GM21737 (cell line): ENCODE measurements around the gene MDC1.
"Not testable (repeated sequence)": the region's sequence is repeated elsewhere in the genome, so short reads cannot be mapped to it uniquely, and the experiment has no call there.

ENCODE experiments used
- ATAC-seq: cut with Tn5 transposase; IDR thresholded peaks from one replicate; pipeline ENCODE4 v1.9.1; 2021; ENCODE audit warnings: mild to moderate bottlenecking, moderate library complexity; ENCODE audit not compliant: unreplicated experiment

The MDC1 gene

DNA sequence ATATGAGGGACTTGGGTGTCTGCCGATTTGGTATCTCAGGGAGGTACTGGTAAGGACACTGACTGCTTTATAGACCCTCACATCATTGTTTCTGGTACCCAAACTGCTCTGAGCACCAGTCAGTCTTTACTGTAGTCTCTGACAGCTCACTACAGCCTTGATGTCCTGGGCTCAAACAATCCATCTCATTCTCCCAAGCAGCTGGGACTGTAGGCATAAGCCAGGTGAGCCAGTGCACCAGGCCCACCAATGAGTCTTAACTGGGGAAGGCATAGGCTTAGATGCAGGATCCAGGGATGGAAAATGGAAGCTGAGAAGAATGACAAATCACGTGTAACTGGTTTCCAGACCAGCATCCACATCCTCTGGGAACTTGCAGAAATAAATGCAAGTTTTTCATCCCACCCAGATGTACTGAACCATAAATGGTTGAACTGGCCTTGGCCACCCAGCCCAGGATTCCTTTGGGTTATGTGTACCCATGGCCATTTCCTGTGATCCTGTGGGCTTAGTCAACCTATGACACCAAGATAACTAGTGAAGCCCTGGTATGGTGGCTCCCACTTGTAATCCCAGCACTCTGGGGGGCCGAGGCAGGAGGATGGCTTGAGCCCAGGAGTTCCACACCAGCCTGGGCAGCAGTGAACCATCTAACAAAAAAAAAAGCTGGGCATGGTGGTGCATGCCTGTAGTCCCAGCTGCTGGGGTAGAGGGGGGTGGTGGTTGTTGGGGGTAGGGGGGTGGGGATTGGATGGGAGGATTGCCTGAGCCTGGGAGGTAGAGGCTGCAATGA lies 8.8 kb upstream of the MDC1 start:
- no peak for ATAC-seq

GRCh38 chr6:30724906-30725667 lies 8.0 kb upstream of the MDC1 start:
- no peak for ATAC-seq

GRCh38 chr6:30723843-30724741 lies 7.0 kb upstream of the MDC1 start:
- ATAC-seq, result not testable (repeated sequence)

DNA sequence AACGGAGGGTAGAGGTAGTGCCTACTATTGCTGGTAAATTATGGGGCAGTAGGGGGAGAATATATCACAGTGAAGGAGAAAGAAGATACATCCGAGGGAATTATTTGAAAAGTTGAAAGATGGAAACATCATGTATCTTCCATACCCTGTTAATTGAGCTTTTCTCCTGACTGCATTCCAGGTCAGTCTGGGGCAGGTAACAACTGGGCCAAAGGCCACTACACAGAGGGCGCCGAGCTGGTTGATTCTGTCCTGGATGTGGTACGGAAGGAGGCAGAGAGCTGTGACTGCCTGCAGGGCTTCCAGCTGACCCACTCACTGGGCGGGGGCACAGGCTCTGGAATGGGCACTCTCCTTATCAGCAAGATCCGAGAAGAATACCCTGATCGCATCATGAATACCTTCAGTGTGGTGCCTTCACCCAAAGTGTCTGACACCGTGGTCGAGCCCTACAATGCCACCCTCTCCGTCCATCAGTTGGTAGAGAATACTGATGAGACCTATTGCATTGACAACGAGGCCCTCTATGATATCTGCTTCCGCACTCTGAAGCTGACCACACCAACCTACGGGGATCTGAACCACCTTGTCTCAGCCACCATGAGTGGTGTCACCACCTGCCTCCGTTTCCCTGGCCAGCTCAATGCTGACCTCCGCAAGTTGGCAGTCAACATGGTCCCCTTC lies 6.2 kb upstream of the MDC1 start:
- not testable (repeated sequence) for ATAC-seq

DNA sequence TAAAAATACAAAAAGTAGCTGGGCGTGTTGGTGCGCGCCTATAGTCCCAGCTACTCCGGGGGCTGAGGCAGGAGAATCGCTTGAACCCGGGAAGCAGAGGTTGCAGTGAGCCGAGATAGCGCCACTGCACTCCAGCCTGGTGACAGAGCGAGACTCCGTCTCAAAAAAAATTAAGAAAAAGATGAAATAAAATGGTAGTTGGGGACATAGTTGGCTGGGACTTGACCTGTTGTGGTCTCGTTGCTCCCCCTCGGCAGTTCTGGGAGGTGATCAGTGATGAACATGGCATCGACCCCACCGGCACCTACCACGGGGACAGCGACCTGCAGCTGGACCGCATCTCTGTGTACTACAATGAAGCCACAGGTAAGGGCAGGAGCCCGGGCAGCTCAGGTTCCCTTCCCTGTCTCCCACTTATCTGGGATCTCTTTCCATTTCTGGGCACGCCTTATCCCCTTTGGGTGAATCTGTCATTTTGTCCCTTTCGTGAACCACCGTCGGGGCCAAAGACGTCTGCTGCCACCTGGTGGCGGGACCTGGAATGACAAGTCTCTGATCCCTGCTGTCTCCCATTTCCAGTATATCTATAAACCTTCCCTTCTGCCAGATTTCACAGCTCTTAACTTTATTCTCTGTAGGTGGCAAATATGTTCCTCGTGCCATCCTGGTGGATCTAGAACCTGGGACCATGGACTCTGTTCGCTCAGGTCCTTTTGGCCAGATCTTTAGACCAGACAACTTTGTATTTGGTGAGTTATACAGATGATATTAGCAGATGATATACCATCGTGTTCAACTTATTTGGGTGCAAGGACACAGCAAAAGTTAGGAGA lies 5.4 kb upstream of the MDC1 start:
- no peak for ATAC-seq

GRCh38 chr6:30722025-30722279 lies 4.9 kb upstream of the MDC1 start:
- ATAC-seq, result not testable (repeated sequence)

DNA sequence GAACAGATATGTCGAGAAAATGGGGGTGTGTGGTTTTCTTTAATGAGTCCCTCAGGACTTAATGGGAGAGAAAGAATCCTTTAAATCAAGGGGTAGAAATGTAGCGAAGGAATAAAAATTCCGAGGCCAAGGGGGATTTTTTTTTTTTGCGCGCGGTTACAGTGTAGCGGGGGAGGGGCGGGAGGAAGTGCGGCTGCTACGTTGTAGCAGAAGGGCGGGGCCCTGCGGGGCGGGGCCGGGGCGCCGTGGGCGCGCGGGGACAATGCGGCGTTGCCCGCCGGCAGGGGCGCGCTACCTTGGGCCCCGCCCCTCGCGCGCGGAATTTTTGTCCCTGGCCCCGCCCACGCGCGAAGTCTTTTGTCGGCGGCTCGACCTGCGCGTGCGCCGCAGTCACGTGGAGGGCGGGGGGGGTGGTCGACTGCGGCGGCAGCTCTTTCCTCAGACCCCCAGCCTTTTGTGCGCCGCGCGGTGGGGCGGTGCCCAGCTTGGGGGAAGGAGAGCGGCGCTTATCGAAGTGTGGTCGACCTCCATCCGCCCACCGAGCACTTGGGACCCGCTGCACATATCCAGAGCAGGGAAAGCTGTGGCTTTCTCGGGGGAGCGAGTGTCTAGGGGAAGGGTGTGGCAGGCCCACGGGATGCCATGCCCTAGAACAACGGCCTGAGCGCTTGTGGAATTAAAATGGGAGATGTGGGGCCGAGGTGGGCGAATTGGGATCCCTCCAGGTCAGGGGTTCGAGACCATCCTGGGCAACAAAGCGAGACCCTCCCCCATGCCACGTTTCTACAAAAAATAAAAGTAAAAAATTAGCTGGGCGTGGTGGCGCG lies 4.3 kb upstream of the MDC1 start:
- ATAC-seq, result peak; percentile 32

- ATAC-seq, result no peak
Measured at GRCh38 chr6:30720738-30721197, 3.7 kb upstream of the MDC1 start.

GRCh38 chr6:30719791-30720737 lies 3.0 kb upstream of the MDC1 start, which contains the start of gene TUBB:
Gene TUBB (plus strand): TSS chr6:30720352. CDS start chr6:30720507, 155 bp downstream.
- peak; percentile 47 for ATAC-seq

- ATAC-seq, result no peak
Measured at GRCh38 chr6:30719356-30719755, 2.3 kb upstream of the MDC1 start.

GRCh38 chr6:30717845-30718720 lies 1.0 kb upstream of the MDC1 start:
- ATAC-seq, result not testable (repeated sequence)

DNA sequence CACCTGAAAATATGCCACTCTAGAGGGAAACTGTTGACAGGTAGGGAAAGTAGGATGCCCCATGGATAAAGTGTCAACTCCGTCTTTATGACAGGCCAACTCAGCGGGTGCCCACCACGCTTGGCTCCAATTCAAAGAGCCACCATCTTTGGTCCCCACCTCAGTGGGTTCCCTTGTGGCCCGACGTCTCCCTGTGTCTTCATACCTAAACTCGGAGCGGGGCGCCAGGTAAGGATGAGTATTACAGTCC lies 277 bp downstream of the MDC1 start:
- ATAC-seq, result no peak

DNA sequence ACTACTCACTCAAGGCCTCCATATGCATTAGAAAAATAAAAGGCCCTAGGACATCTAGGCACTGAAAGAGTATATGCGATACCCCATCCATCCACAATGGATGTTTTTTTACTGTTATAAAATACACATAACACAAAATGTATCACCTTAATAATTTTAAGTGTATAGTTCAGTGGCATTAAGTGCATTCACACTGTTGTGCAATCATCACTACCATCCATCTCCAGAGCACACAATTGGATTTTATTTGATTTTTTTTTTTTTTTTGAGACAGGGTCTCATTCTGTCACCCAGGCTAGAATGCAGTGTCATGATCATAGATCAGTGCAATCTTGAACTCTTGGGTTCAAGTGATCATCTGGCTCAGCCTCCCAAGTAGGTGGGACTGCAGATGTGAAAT lies 2.8 kb downstream of the MDC1 start:
- ATAC-seq, result no peak

- no peak for ATAC-seq
Measured at GRCh38 chr6:30712441-30712945, 4.6 kb downstream of the MDC1 start.

DNA sequence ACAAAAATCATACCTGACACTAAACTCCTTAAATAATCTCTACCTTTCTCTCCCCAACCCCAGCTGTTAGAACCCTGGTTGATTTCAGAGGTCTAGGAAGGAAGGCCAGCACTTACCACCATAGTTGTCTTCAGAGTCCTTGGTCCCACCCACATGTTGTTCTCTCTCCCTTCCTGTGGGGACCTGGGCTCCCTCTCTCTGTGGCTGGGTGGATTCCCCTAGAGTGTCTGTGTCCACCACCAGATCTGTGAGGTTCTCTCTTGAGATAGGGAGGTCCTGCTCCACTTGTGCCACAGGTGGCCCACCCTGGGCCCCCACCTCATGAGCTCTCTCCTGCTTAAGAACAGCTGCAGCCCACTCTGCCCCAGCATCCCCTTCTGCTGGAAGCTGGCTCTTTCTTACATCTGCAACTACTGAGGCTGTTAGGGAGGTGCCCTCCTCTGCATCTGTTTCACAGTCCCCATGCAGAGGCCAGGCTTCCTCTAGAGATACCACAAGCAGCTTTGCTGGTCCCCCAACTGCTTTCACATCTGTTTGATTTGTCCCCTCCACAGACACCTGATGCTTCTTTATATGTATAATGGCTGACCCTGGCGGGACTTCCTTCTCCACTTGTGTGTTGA lies 5.2 kb downstream of the MDC1 start:
- ATAC-seq, result no peak

DNA sequence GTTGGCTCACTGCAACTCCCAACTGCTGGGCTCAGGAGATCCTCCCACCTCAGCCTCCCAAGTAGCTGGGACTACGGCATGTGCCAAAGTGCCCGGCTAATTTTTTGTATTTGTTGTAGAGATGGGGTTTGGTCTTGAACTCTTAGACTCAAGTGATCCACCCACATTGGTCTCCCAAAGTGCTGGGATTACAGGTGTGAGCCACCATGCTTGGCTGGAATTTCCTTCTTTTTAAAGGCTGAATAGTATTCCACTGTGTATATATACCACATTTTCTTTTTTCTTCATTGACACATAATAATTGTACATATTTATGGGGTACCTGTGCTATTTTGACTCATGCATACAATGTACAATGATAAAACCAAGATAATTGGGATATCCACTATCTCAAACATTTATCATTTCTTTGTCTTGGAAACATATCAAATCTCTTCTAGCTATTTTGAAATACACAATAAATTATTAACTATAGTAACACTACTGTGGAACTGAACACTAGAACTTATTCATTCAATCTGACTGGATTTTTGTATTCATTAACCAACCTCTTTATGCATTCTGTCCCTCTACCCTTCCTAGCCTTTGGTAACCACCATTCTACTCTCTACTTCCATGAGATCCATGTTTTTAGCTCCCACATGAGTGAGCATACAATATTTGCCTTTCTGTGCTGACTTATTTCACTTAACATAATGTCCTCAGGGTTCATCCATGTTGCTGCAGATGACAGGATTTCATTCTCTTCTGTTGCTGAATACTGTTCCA lies 7.8 kb downstream of the MDC1 start:
- no peak for ATAC-seq
